Embryonic facial prominence (tissue), 1 donor: ENCODE data around the gene PLAC8L1.
"Not testable (repeated sequence)": the region's sequence is repeated elsewhere in the genome, so short reads cannot be mapped to it uniquely, and the experiment has no call there.

Experiments
- DNase-seq: peaks from one replicate; pipeline ENCODE4 v3.0.0-alpha.2; 2016; ENCODE audit errors: extremely low spot score

The PLAC8L1 gene

DNA sequence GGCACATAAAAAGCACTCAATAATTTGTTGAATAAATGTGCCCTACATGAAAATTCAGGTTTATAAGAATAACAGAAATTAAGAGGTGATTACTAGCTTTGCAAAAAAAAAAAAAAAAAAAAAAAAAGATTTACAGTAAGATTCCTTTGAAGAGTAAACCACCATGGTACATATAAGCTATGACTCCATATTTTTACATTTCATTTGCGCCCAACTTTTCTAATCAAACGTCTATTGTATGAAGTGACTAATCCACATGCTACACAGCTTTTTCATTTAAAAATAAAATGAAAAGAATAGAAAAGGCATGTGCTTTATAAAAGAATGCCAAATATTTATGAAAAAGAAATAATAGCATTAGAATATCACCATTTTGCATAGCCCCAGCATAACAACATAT, at the start of gene PLAC8L1:
PLAC8L1 (minus strand) TSS at position 101 of the 400 bp plus-strand sequence. CDS start 1,266 bp downstream, outside the sequence.
- no peak for DNase-seq

DNA sequence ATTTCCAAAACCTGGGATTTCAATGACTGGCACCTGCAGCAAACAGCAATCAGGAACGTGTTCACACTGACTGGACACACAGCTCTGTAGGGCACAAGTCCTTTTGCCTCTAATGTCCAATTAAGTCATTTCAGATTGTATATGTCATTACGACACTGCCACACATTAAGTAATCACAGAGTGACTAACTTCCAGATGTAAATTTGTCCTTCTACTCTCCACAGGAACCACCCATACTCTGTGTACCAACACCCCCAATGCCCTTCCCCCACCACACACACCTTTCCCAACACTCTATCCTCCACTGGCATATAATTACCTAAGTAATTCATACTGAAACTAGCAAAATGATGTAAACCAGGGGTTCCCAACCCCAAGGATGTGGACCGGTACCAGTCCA, 46.6 kb upstream of the PLAC8L1 start:
- no peak for DNase-seq

DNA sequence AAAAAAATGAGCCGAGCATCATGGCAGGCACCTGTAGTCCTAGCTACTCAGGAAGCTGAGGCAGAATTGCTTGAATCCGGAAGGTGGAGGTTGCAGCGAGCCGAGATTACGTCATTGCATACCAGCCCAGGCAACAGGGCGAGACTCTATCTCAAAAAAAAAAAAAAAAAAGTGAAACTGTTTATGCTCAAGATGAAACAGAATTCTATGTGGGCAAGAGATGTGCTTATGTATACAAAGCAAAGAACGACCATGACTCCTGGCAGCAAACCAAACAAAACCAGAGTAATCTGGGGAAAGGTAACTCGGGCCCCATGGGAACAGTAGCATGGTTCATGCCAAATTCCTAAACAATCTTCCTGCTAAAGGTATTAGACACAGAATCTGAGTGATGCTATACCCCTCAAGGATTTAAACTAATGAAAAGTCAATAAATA, 32.6 kb upstream of the PLAC8L1 start:
- DNase-seq = no peak

GRCh38 chr5:146130440-146131045, 25.2 kb upstream of the PLAC8L1 start:
- DNase-seq = no peak

GRCh38 chr5:146126068-146126467, 20.7 kb upstream of the PLAC8L1 start:
- DNase-seq = no peak

GRCh38 chr5:146124580-146124979, 19.2 kb upstream of the PLAC8L1 start:
- no peak for DNase-seq

GRCh38 chr5:146121451-146121850, 16.1 kb upstream of the PLAC8L1 start:
- not testable (repeated sequence) for DNase-seq

DNA sequence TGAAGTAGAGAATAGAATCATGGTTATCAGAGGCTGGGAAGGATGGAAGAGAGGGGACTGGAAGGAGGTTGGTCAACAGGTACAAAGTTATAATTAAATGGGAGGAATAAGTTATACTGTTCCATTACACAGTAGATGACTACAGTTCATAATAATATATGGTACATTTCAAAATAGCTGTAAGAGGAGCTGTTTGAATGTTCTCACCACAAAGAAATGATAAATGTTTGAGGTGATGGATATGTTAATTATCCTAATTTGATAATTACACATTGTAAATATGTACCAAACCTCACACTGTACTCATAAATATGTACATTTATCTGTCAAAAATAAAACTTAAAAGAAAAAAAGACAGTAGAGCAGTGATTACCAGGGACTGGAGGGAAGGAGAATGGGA, 12.9 kb upstream of the PLAC8L1 start:
- DNase-seq = no peak

DNA sequence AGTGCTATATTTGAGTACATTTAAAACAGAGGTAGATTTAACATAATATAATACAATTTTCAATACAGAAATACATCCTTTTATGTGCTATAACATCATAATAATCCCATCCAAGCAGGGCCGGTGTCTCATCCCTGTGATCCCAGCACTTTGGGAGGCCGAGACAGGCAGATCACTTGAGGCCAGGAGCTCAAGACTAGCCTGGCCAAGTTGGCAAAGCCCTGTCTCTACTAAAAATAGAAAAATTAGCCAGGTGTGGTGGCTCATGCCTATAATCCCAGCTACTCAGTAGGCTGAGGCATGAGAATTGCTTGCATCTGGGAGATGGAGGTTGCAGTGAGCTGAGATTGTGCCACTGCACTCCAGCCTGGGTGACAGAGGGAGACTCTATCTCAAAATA, 11.8 kb upstream of the PLAC8L1 start:
- not testable (repeated sequence) for DNase-seq

DNA sequence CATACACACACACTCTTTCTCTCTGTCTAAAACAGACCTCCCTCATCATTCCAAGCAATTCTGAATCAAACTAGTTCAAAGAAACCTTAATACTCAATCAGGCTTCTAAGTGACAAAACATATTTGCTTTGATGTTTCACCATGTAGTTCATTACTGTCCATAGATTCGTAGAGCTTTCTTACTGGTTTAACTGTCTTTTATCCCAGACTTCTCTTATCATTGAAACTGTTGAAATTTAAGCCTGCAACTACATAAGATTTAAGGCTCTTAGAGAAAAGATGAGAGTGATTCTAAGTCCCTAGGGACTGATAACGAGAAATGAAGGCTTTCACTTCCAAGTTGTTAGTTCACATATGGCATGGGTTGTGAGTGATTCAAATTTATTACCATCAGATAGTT, 11.0 kb upstream of the PLAC8L1 start:
- no peak for DNase-seq

GRCh38 chr5:146112476-146112875, 7.1 kb upstream of the PLAC8L1 start:
- no peak for DNase-seq

- no peak for DNase-seq
Observed at GRCh38 chr5:146111409-146111808, 6.0 kb upstream of the PLAC8L1 start.

- DNase-seq = no peak
Observed at GRCh38 chr5:146109379-146109778, 4.0 kb upstream of the PLAC8L1 start.

DNA sequence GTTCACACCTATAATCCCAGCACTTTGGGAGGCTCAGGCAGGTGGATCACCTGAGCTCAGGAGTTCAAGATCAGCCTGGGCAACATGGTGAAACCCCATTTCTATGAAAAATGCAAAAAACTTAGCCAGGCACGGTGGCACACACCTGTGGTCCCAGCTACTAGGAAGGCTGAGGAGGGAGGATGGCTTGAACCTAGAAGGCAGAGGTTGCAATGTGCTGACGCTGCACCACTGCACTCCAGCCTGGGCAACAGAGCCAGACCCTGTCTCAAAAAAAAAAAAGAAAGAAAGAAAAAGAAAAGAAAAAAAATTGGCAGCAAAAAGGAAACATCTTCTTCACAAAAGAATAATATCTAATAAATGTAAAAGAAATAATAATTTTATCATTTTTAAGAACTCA, 3.5 kb upstream of the PLAC8L1 start:
- DNase-seq = not testable (repeated sequence)

GRCh38 chr5:146107901-146108300, 2.5 kb upstream of the PLAC8L1 start:
- DNase-seq = no peak

- no peak for DNase-seq
Observed at GRCh38 chr5:146103594-146103993, 1.8 kb downstream of the PLAC8L1 start.

GRCh38 chr5:146101646-146102045, 3.7 kb downstream of the PLAC8L1 start:
- DNase-seq = no peak

GRCh38 chr5:146098047-146098446, 7.3 kb downstream of the PLAC8L1 start:
- no peak for DNase-seq

DNA sequence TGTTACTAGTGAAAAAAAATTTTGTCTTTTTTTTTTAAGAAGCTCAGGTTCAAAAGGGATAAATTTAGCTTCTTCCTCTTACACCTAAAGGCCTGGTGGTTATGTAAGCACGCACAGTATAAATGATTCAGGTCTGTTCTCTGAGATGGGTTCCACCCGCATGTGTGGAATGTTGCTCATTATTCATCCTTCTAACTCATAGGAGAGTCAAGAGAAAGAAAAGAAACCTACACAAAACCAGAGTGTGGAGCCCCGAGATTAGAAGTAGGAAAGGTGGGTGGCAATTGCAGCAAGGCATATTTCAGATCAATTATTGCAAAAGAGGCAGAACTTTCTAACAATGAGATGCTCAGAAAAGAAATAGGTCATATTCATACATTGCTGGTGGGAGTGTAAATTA, 13.5 kb downstream of the PLAC8L1 start:
- DNase-seq = no peak

- DNase-seq = no peak
Observed at GRCh38 chr5:146089287-146089686, 16.1 kb downstream of the PLAC8L1 start.

DNA sequence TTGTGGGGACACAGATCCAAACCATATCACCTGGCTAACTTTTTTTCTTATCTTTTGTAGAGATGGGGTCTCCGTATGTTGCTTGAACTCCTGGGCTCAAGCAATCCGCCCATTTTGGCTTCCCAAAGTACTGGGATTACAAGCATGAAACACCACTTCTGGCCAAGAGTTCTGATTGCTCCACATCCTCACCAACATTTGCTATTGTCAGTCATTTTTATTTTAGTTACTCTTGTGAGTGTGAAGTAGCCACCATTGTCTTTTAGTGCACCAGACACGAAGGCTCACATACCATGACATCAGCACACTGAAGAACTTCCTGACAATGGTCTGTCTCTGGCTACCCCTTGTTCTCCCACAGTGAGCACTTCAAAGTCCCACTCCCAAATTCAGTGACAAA, 17.3 kb downstream of the PLAC8L1 start:
- no peak for DNase-seq

- no peak for DNase-seq
Observed at GRCh38 chr5:146084376-146084775, 21.0 kb downstream of the PLAC8L1 start.

DNA sequence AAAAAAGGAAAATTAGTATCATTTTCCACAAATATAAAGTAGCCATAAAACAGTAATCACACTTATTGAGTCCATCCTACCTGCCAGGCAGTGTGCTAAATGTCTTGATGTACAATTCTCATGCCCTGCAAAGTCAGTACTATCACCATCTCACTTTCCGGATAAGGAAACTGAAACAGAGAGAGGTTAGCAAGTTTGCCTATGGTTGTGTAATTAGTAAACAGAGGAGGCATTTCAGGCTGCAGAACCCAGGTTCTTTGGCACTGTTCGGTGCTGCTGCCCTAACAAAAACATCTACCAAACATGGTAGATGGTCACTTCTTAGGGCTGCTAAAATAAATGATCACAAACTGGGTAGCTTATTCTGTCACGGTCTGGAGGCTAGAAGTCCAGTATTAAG, 22.6 kb downstream of the PLAC8L1 start:
- DNase-seq = no peak

DNA sequence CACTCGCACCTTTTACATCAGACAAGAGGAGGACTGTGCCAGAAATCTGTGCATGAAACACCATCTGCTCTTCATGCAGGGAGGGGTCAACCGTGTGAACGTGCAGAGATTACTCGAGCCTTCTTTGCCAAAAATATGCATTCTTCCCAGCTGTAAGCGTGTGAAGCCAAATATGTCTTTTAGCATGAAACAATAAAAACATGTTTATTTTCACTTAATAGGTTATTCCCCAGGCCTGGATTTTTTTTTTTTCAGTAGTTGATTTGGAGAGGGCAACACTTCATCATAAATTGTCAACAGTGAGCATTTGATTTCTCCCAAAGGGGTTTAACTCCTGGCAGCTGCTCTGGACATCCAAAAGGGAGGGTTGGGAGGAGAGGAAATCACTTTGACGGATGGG, 23.8 kb downstream of the PLAC8L1 start:
- DNase-seq = no peak
